Activated CD4-positive, CD25-positive, alpha-beta regulatory T cell (primary cell): ENCODE results near the gene FAM187B.
"Not testable (repeated sequence)": the region's sequence is repeated elsewhere in the genome, so short reads cannot be mapped to it uniquely, and the experiment has no call there.

ENCODE experiments used
- DNase-seq, 4 experiments: peaks; one replicate each; lab custom pipeline; 2025; lab: John Stamatoyannopoulos, UW

Gene FAM187B

GRCh38 chr19:35262101-35262761 is 33.7 kb upstream of the FAM187B start:
- no peak for DNase-seq

- no peak for DNase-seq
These were observed 33.0 kb upstream of the FAM187B start for GRCh38 chr19:35261356-35262100.

GRCh38 chr19:35260694-35261304 is 32.3 kb upstream of the FAM187B start:
- no peak for DNase-seq

- DNase-seq = no peak
These were observed 28.5 kb upstream of the FAM187B start for GRCh38 chr19:35257113-35257461.

- DNase-seq = no peak
These were observed 28.0 kb upstream of the FAM187B start for GRCh38 chr19:35256566-35256965.

GRCh38 chr19:35254341-35255297 is 26.1 kb upstream of the FAM187B start:
- no peak for DNase-seq

- DNase-seq = no peak
These were observed 25.1 kb upstream of the FAM187B start for GRCh38 chr19:35253316-35254286.

GRCh38 chr19:35251456-35251855 is 22.9 kb upstream of the FAM187B start:
- no peak for DNase-seq

GRCh38 chr19:35249848-35250711 is 21.5 kb upstream of the FAM187B start:
- DNase-seq = no peak

- DNase-seq = no peak
These were observed 20.8 kb upstream of the FAM187B start for GRCh38 chr19:35249146-35249847.

- DNase-seq = peak; percentile 39 to 72 (median 63)
These were observed 20.0 kb upstream of the FAM187B start, which contains the start of gene LSR for GRCh38 chr19:35248310-35249145. TSS of gene LSR (plus strand) at chr19:35249002. CDS start at chr19:35249023, 21 bp downstream.

- DNase-seq = peak in 2 of 4 experiments; percentile 37 to 43
These were observed 19.2 kb upstream of the FAM187B start for GRCh38 chr19:35247526-35248309.

GRCh38 chr19:35246466-35247092 is 18.0 kb upstream of the FAM187B start:
- no peak for DNase-seq

- no peak for DNase-seq
These were observed 12.9 kb upstream of the FAM187B start for GRCh38 chr19:35241417-35241816.

- no peak for DNase-seq
These were observed 11.8 kb upstream of the FAM187B start for GRCh38 chr19:35240327-35240726.

- DNase-seq = not testable (repeated sequence)
These were observed 11.1 kb upstream of the FAM187B start for GRCh38 chr19:35239597-35239996.
